ENCODE results near the gene MINDY1. TPM values are rescaled to one million over a fixed set of nuclear protein-coding genes. Genes with fewer than 3 reads are reported as not detected.

Gene MINDY1
- total and polyA plus RNA-seq, 9 of the 15 experiments (the other 6 are each of a cell fraction or from before 2014, with no cell fraction given): 0.49 to 11.0 (median 6.0) TPM

DNA sequence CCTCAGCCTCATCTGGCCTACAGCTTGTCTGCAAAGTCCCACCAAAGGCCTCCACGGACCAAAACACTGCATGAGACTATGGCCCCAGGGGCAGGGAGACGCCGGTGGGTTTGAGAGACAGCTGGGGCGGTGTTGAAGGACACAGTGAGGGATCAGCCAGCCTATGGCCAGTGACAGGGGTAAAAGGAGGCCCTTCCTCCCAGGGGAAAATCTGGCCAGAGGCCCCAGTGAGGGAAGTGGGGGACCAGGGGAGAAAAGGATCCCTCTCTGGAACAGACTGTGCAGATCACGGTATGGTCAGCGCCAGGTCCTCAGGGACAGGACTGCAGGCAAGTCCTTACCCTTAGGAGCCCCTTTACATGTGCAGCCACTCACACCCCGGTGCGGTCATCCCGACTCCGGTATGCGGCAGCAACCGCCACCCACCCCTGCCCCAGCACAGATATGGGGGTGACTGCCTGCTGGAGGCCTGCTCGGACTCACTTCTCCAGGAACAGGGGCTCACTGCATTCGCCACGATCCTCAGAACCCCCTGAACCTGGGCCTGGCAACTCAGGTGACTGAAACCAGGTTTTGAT is 33.4 kb downstream of the MINDY1 start (continued):
- TF ChIP-seq ETV5 (CRISPR knock-in tag; IDR thresholded peaks at IDR 0.05; ENCODE audit: low read depth) (no peak), ZBTB7A (IDR thresholded peaks at IDR 0.05; ENCODE audit: borderline replicate concordance, control insufficient read depth, low read depth, low read length) (peak; percentile 17; the same call in 1 of the 2 replicates), CREB1 (IDR thresholded peaks at IDR 0.05) (0 out of 2 replicates have a peak, but pooled peaks have one; percentile 10), CREB1 (CRISPR knock-in tag; IDR thresholded peaks at IDR 0.05) (no peak), NR2C1 (IDR thresholded peaks at IDR 0.05) (no peak), NR2C1 (tag; IDR thresholded peaks at IDR 0.05) (no peak), YY1 (IDR thresholded peaks at IDR 0.05; ENCODE audit: borderline replicate concordance in 1 of 3, control insufficient read depth in 1 of 3, extremely low read depth in 1 of 3, insufficient read depth in 3 of 3, insufficient read length in 1 of 3, insufficient replicate concordance in 2 of 3, low read depth in 1 of 3, low read length in 2 of 3) (peak in 1 of 3 experiments; percentile 13), POLR3G (IDR thresholded peaks at IDR 0.05; ENCODE audit: extremely low read depth, insufficient read length, insufficient replicate concordance) (no peak), ZBTB17 (CRISPR knock-in tag; IDR thresholded peaks at IDR 0.05) (no peak), FIP1L1 (IDR thresholded peaks at IDR 0.05; ENCODE audit: low read depth, low read length, poor library complexity, severe bottlenecking) (no peak), ZNF583 (CRISPR knock-in tag; IDR thresholded peaks at IDR 0.05) (no peak), LCOR (CRISPR knock-in tag; IDR thresholded peaks at IDR 0.05) (no peak), TAF1 (IDR thresholded peaks at IDR 0.05; ENCODE audit: control insufficient read depth, extremely low read depth, insufficient read depth, low read length, severe bottlenecking) (peak; percentile 22), SUPT5H (IDR thresholded peaks at IDR 0.05) (no peak), RBBP5 (IDR thresholded peaks at IDR 0.05; ENCODE audit: borderline replicate concordance, insufficient read depth, low read length, poor library complexity, severe bottlenecking) (peak; percentile 10), HDAC1 (IDR thresholded peaks at IDR 0.05) (no peak), ZNF253 (CRISPR knock-in tag; conservative IDR thresholded peaks at IDR 0.05) (no peak), TOE1 (IDR thresholded peaks at IDR 0.05; ENCODE audit: borderline replicate concordance) (no peak), TOE1 (CRISPR knock-in tag; IDR thresholded peaks at IDR 0.05; ENCODE audit: borderline replicate concordance, low read depth) (0 out of 2 replicates have a peak, but pooled peaks have one; percentile 16), NRF1 (conservative IDR thresholded peaks at IDR 0.05 in 1 of 2, IDR thresholded peaks at IDR 0.05 in 1 of 2) (0 out of 4 replicates have a peak, but pooled peaks of 1 of the 2 experiments have one; percentile 8), ZNF212 (CRISPR knock-in tag; IDR thresholded peaks at IDR 0.05) (no peak), ZFX (CRISPR knock-in tag; IDR thresholded peaks at IDR 0.05) (peak; percentile 53), HNRNPK (IDR thresholded peaks at IDR 0.05; ENCODE audit: low read depth, low read length, poor library complexity, severe bottlenecking) (no peak), TBP (optimal IDR thresholded peaks at IDR 0.05; ENCODE audit: low read depth, low read length) (peak; percentile 27)
- TF ChIP-seq, protein P1, sequence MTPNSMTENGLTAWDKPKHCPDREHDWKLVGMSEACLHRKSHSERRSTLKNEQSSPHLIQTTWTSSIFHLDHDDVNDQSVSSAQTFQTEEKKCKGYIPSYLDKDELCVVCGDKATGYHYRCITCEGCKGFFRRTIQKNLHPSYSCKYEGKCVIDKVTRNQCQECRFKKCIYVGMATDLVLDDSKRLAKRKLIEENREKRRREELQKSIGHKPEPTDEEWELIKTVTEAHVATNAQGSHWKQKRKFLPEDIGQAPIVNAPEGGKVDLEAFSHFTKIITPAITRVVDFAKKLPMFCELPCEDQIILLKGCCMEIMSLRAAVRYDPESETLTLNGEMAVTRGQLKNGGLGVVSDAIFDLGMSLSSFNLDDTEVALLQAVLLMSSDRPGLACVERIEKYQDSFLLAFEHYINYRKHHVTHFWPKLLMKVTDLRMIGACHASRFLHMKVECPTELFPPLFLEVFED (CRISPR knock-in tag; conservative IDR thresholded peaks at IDR 0.05): no peak
- TF ChIP-seq, protein P2, sequence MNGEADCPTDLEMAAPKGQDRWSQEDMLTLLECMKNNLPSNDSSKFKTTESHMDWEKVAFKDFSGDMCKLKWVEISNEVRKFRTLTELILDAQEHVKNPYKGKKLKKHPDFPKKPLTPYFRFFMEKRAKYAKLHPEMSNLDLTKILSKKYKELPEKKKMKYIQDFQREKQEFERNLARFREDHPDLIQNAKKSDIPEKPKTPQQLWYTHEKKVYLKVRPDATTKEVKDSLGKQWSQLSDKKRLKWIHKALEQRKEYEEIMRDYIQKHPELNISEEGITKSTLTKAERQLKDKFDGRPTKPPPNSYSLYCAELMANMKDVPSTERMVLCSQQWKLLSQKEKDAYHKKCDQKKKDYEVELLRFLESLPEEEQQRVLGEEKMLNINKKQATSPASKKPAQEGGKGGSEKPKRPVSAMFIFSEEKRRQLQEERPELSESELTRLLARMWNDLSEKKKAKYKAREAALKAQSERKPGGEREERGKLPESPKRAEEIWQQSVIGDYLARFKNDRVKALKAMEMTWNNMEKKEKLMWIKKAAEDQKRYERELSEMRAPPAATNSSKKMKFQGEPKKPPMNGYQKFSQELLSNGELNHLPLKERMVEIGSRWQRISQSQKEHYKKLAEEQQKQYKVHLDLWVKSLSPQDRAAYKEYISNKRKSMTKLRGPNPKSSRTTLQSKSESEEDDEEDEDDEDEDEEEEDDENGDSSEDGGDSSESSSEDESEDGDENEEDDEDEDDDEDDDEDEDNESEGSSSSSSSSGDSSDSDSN (IDR thresholded peaks at IDR 0.05; ENCODE audit: borderline replicate concordance in 1 of 2, low read depth in 2 of 2, low read length in 2 of 2): peak in 1 of 2 experiments; percentile 4; a peak in 1 of 4 replicates

Measured in K562 (cell line).